ENCODE measurements around the gene ING2.
"Not testable (repeated sequence)": the region's sequence is repeated elsewhere in the genome, so short reads cannot be mapped to it uniquely, and the experiment has no call there.

The ING2 gene

DNA sequence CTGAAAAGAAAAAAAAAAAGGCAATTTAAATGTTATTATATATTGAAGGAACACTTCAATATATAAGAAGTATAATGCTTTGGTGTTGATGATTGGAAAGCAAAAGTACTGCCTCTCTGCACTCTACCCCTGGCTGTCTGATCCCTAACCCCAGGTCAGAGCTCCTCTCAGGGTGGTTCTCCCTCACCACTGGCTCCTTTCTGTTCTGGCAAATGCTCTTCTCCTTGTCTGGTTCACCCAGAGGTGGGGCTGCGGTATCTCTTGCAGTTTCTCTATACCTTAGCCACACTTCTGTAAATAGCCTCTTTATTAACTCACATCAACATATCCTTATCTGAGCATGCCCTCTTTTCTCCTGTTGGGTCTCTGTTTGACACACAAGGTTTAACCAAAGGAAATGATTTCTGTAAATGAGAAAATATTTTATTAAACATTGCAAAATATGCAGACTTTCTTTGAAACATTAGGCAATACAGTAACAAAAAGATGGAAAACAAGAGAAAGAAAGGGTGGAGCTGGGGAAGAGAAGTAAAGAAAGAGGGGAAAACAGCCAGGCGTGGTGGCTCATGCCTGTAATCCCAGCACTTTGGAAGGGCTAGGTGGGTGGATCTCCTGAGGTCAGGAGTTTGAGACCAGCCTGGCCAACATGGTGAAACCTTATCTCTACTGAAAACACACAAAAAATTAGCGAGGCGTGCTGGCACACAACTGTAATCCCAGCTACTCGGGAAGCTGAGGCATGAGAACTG is 45.7 kb downstream of the ING2 start:
- DNase-seq = no peak

DNA sequence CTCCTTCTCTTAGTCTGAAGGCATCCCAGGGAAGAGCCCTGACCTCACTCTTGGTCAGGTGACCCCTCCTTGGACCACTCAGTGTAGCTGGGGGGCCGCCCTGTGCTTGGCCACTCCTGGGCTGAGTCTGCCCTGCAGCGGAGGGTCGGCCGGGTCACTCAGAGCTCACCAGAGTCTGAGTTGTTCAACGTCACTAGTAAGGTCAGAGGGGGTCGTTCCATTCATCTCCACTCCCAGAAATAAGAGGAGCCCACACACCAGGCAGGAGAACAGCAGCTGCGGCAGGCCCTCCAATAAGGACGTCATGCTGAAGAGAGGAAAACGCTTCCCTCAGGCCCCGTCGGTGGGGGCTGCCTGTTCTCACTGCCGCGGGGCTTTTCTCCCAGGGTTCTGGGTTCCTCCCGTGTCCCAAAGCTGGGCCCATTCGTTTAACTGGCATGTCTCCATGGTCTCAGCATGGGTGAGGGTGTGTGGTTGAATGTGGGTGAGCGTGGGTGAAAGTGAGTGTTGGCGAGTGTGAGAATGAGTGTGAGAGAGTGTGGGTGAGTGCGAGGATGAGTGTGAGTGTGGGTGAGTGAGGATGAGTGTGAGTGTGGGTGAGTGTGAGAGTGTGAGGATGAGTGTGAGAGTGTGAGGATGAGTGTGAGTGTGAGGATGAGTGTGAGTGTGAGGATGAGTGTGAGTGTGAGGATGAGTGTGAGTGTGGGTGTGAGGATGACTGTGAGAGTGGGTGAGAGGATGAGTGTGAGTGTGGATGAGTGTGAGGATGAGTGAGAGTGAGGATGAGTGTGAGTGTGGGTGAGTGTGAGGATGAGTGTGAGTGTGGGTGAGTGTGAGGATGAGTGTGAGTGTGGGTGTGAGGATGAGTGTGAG is 47.7 kb downstream of the ING2 start:
- no peak for DNase-seq

DNA sequence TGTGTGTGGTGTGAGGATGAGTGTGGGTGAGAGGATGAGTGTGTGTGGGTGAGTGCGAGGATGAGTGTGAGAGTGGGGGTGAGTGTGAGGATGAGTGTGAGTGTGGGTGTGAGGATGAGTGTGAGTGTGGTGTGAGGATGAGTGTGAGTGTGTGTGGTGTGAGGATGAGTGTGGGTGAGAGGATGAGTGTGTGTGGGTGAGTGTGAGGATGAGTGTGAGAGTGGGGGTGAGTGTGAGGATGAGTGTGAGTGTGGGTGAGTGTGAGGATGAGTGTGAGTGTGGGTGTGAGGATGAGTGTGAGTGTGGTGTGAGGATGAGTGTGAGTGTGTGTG is 48.3 kb downstream of the ING2 start:
- not testable (repeated sequence) for DNase-seq

DNA sequence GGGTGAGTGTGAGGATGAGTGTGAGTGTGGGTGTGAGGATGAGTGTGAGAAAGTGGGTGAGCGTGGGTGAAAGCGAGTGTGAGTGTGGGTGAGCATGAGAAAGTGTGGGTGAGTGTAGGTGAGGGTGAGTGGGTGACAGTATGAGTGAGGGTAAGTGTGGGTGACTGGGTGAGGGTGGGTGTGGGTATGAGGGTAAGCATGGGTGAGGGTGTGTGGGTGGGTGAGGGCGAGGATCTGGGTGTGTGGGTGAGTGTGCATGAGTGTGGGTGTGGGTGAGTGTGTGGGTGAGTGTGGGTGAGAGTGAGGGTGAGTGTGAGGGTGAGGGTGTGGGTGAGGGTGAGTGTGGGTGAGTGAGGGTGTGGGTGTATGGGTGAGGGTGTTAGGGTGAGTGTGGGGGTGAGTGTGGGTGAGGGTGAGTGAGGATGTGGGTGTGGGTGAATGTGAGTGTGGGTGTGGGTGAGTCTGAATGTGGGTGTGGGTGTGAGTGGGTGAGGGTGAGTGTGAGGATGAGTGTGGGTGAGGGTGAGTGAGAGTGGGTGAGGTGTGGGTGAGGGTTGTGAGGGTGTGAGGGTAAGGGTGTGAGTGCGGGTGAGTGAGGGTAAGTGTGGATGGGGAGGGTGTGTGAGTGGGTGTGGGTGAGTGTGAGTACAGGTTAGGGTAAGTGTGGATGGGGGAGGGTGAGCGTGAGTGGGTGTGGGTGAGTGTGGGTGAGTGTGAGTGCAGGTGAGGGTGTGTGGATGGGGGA is 48.9 kb downstream of the ING2 start:
- DNase-seq = no peak

DNA sequence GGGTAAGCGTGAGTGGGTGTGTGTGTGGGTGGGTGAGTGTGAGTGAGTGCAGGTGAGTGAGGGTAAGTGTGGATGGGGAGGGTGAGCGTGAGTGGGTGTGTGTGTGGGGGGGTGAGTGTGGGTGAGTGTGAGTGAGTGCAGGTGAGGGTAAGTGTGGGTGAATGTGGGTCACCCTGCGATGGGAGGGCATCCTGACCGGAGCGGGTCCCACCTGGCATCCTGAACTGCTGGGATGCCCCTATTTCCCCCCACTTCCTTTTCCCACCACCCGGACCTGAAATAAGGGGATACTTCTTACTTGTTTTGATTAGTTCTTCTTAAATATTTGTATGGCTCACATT is 49.5 kb downstream of the ING2 start:
- DNase-seq = no peak

DNA sequence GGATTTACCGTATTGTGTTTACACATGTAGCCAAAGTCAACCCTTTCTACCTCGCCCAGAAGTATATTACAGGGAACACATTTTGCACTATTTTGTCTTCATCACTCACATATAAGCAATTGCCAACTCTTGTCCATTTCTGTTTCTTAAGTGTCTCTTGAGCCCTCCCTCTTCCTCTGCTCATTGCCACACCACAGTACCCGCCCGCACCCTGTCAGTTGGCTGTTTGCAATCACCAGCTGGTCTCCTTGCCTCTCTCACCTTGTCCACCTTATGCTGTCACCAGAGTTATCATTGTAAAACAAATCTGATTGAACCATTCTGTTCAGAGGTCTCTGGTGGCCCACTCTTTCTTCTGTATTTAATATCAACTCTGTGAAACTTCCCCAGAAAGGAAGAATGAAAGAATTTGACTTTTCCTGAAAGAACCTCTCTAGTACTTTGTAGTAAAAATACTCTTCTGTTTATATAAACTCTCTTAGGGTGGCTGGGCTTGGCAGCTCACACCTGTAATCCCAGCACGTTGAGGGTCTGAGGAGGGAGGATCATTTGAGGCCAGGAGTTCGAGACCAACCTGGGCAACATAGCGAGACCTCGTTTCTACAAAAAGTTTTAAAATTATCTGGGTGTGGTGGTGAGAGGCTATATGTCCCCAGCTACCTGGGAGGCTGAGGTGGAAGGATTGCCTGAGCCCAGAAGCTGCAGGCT is 50.2 kb downstream of the ING2 start:
- no peak for DNase-seq

DNA sequence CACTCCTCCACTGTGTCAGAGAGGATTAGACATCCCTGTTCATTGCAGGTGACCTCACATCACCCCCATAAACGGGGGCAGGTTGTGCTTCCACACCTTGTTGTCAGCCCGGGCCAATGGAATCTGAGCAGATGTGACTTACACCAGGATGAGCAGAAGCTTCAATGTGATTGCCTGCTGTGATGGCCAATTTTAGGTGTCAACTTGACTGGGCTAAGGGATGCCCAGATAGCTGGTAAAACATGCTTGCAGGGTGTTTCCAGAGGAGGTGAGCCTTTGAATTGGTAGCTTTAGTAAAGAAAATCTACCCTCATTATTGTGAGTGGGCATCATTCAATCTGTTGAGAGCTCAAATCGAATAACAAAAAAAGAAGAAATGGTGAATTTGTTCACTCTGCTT is 52.1 kb downstream of the ING2 start:
- no peak for DNase-seq

DNA sequence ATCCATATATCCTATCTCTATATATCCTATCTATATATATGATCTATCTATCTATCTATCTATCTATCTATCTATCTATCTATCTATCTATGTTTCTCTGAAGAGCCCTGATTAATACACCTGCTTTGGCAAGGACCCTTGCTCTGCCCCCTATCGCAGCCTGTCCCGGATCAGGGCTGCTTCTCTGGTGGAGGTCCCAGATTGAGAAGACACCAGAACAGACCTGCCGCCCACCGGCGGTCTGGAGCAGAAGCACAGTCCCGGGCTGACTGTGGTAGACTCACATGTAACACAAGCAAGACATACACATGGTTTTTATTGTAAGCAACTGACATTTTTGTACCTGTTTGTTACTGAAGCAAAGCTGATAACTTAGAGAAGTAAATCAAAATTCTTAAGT is 52.8 kb downstream of the ING2 start:
- DNase-seq = no peak

DNA sequence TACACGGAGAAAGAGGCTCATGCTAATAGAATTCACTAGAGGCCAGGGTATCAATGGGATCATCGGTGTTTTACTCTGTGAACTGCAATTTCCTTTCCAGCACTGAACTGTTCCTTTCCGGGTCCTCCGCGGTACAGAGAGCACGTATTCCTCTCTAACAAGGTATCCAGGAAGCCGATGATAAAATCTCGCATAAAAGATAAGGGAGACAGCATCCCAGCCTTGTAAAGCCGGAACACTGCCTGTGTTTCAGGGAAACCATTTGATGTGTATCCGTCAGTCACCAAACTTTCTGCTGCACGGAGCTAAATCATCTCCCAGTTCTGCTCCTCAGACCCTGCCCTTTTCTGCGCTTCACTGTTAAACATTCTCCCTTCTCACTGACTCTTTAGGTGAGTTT is 54.0 kb downstream of the ING2 start:
- no peak for DNase-seq

DNA sequence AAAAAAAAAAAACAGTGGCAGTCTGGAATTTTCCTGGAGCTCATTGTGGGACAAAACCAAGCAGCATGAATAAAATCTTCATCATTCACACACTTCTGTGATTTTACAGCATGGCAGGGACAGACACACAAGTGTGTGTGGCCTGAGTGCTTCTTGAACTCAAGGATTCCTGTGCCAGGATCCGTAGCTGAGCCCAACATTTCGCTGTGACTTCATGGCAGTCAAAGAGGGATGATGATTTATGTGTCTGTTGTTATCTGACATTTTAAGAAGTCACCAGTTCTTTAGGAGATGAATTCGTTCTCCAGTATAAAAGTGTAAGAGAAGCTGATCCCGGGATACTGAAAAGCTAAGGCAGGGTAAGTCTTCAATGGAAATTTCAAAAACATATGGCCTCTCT is 57.0 kb downstream of the ING2 start:
- DNase-seq = no peak

All from GDM1 (cell line).